Ishikawa (cell line): ENCODE measurements around the gene KAT2B.

ENCODE experiments used
- CEBPB ChIP-seq: IDR thresholded peaks from 2 replicates; pipeline ENCODE4 v1.6.1; 2012
- CREB1 ChIP-seq: IDR thresholded peaks from 2 replicates; pipeline ENCODE4 v1.6.1; 2012; ENCODE audit warnings: low read depth
- EGR1 ChIP-seq: IDR thresholded peaks from 2 replicates; pipeline ENCODE4 v1.6.1; 2012
- EP300 ChIP-seq: IDR thresholded peaks from 2 replicates; pipeline ENCODE4 v1.6.1; 2012; ENCODE audit warnings: borderline replicate concordance
- MAX ChIP-seq: IDR thresholded peaks from 2 replicates; pipeline ENCODE4 v1.6.1; 2012
- NFIC ChIP-seq: IDR thresholded peaks from 2 replicates; pipeline ENCODE4 v1.6.1; 2012
- RAD21 ChIP-seq: IDR thresholded peaks from 2 replicates; pipeline ENCODE4 v1.6.1; 2012; ENCODE audit warnings: low read depth
- REST ChIP-seq: IDR thresholded peaks from 2 replicates; pipeline ENCODE4 v1.6.1; 2012; ENCODE audit warnings: low read depth, mild to moderate bottlenecking
- TCF12 ChIP-seq: IDR thresholded peaks from 2 replicates; pipeline ENCODE4 v1.6.1; 2012; ENCODE audit warnings: low read depth
- YY1 ChIP-seq: IDR thresholded peaks from 2 replicates; pipeline ENCODE4 v1.6.1; 2012; ENCODE audit warnings: low read depth

GRCh38 chr3:20055842-20056241, 15.6 kb downstream of the KAT2B start:
- TF ChIP-seq EP300: no peak
- no peak for TF ChIP-seq CEBPB
- TF ChIP-seq TCF12: no peak
- TF ChIP-seq MAX: no peak
- no peak for TF ChIP-seq REST
- TF ChIP-seq YY1: no peak
- TF ChIP-seq EGR1: no peak
- no peak for TF ChIP-seq NFIC
- TF ChIP-seq RAD21: no peak
- TF ChIP-seq CREB1: no peak
